Ishikawa (cell line): ENCODE results near the gene GATAD2B.

ENCODE experiments used
- CEBPB ChIP-seq: IDR thresholded peaks from 2 replicates; pipeline ENCODE4 v1.6.1; 2012
- CREB1 ChIP-seq: IDR thresholded peaks from 2 replicates; pipeline ENCODE4 v1.6.1; 2012; ENCODE audit warnings: low read depth
- EGR1 ChIP-seq: IDR thresholded peaks from 2 replicates; pipeline ENCODE4 v1.6.1; 2012
- EP300 ChIP-seq: IDR thresholded peaks from 2 replicates; pipeline ENCODE4 v1.6.1; 2012; ENCODE audit warnings: borderline replicate concordance
- FOXM1 ChIP-seq: IDR thresholded peaks from 2 replicates; pipeline ENCODE4 v1.6.1; 2012; ENCODE audit warnings: low read depth, borderline replicate concordance
- MAX ChIP-seq: IDR thresholded peaks from 2 replicates; pipeline ENCODE4 v1.6.1; 2012
- NFIC ChIP-seq: IDR thresholded peaks from 2 replicates; pipeline ENCODE4 v1.6.1; 2012
- RAD21 ChIP-seq: IDR thresholded peaks from 2 replicates; pipeline ENCODE4 v1.6.1; 2012; ENCODE audit warnings: low read depth
- REST ChIP-seq: IDR thresholded peaks from 2 replicates; pipeline ENCODE4 v1.6.1; 2012; ENCODE audit warnings: low read depth, mild to moderate bottlenecking
- TAF1 ChIP-seq: IDR thresholded peaks from 2 replicates; pipeline ENCODE4 v1.6.1; 2012; ENCODE audit warnings: low read depth, mild to moderate bottlenecking
- TCF12 ChIP-seq: IDR thresholded peaks from 2 replicates; pipeline ENCODE4 v1.6.1; 2012; ENCODE audit warnings: low read depth
- TEAD4 ChIP-seq: IDR thresholded peaks from 2 replicates; pipeline ENCODE4 v1.6.1; 2012
- USF1 ChIP-seq: IDR thresholded peaks from 2 replicates; pipeline ENCODE4 v1.6.1; 2012
- YY1 ChIP-seq: IDR thresholded peaks from 2 replicates; pipeline ENCODE4 v1.6.1; 2012; ENCODE audit warnings: low read depth
- ZBTB7A ChIP-seq: IDR thresholded peaks from 2 replicates; pipeline ENCODE4 v1.6.1; 2012; ENCODE audit warnings: low read depth

The GATAD2B gene

GRCh38 chr1:153963030-153963849 lies 40.5 kb upstream of the GATAD2B start, which contains the start of gene SLC39A1:
Gene SLC39A1 (minus strand): TSS chr1:153963537. CDS start chr1:153962715, 822 bp downstream.
- TF ChIP-seq NFIC (no peak), CREB1 (peak; percentile 66), CEBPB (no peak), MAX (peak; percentile 65), ZBTB7A (peak; percentile 79), TAF1 (peak; percentile 83), YY1 (peak; percentile 13; the same call in 1 of the 2 replicates)

GRCh38 chr1:153962088-153963029 lies 39.6 kb upstream of the GATAD2B start:
- no peak for TF ChIP-seq EP300
- TF ChIP-seq REST: no peak
- TF ChIP-seq TAF1: no peak
- no peak for TF ChIP-seq RAD21
- TF ChIP-seq EGR1: no peak
- no peak for TF ChIP-seq FOXM1
- TF ChIP-seq YY1: no peak
- no peak for TF ChIP-seq TCF12
- TF ChIP-seq CEBPB: no peak

GRCh38 chr1:153961421-153961820 lies 38.6 kb upstream of the GATAD2B start:
- TF ChIP-seq FOXM1 (no peak), REST (no peak), TCF12 (no peak), EP300 (no peak), YY1 (no peak), EGR1 (no peak), ZBTB7A (no peak), USF1 (no peak), CEBPB (no peak), CREB1 (no peak), NFIC (no peak), TAF1 (no peak), MAX (no peak), RAD21 (no peak), TEAD4 (no peak)

- TF ChIP-seq MAX: no peak
- no peak for TF ChIP-seq TCF12
- TF ChIP-seq EGR1: no peak
- TF ChIP-seq ZBTB7A: no peak
- no peak for TF ChIP-seq NFIC
- TF ChIP-seq REST: no peak
- no peak for TF ChIP-seq TEAD4
- no peak for TF ChIP-seq CREB1
- no peak for TF ChIP-seq CEBPB
- no peak for TF ChIP-seq USF1
- no peak for TF ChIP-seq FOXM1
- TF ChIP-seq RAD21: no peak
- TF ChIP-seq YY1: no peak
- TF ChIP-seq TAF1: no peak
- TF ChIP-seq EP300: no peak
These were observed 37.4 kb upstream of the GATAD2B start for GRCh38 chr1:153960206-153960605.
